Measurements from ENCODE around the gene PGM2L1.

GRCh38 chr11:74316772-74317505 is 81.3 kb downstream of the PGM2L1 start:
- TF ChIP-seq POLR2A (IDR thresholded peaks at IDR 0.05; ENCODE audit: extremely low read depth, insufficient read length) (no peak), CTCF (IDR thresholded peaks at IDR 0.05; ENCODE audit: low read depth, low read length) (no peak)

Measured in NB4 (cell line).